Upper lobe of right lung (tissue), 1 donor: ENCODE results near the gene SLC1A2. TPM values are rescaled to one million over a fixed set of nuclear protein-coding genes. Genes with fewer than 3 reads are reported as not detected.

Experiments used
- ATAC-seq: fragments of 200-7000 bp; cut with Tn5 transposase; one replicate; pipeline ENCODE4 v1.9.1; 2020; ENCODE audit warnings: mild to moderate bottlenecking, moderate library complexity
- DNase-seq: peaks from one replicate; pipeline ENCODE4 v3.0.0-alpha.2; 2020
- H3K27ac ChIP-seq: fragments of 200-600 bp; one replicate; pipeline ENCODE4 v1.8.0; 2022
- H3K27me3 ChIP-seq: fragments of 200-600 bp; one replicate; pipeline ENCODE4 v1.8.0; 2022; ENCODE audit warnings: mild to moderate bottlenecking
- H3K36me3 ChIP-seq: fragments of 200-600 bp; one replicate; pipeline ENCODE4 v1.8.0; 2022
- H3K4me1 ChIP-seq: fragments of 200-600 bp; one replicate; pipeline ENCODE4 v1.8.0; 2022
- H3K4me3 ChIP-seq: fragments of 200-600 bp; one replicate; pipeline ENCODE4 v1.8.0; 2022; ENCODE audit warnings: mild to moderate bottlenecking
- H3K9me3 ChIP-seq: fragments of 200-600 bp; one replicate; pipeline ENCODE4 v1.8.0; 2022
- intact Hi-C: fragments of 100-400 bp; cut with DNase I; formaldehyde crosslinking; loops from one replicate; pipeline ENCODE4 v1.11.0; 2022
- total RNA-seq: library from RNA; stranded (reverse); fragmentation: NEBNext Ultra II Directional; extraction: Animal tissue kit (Norgen Biotek cat#: 25700); gene quantifications from one replicate; pipeline ENCODE4 v1.2.1, GENCODE V29; 2021
- TF ChIP-seq, protein P1 (sequence below): fragments of 200-600 bp; IDR thresholded peaks from one replicate; pipeline ENCODE4 v1.8.0; 2022; ENCODE audit warnings: antibody characterized with exemption
- donor health status: DM: no; HTN: yes; CAD: no; lungs with severe emphysema.

The SLC1A2 gene
- total RNA-seq, 1 donor from 2014 or later: 2.5 TPM

DNA sequence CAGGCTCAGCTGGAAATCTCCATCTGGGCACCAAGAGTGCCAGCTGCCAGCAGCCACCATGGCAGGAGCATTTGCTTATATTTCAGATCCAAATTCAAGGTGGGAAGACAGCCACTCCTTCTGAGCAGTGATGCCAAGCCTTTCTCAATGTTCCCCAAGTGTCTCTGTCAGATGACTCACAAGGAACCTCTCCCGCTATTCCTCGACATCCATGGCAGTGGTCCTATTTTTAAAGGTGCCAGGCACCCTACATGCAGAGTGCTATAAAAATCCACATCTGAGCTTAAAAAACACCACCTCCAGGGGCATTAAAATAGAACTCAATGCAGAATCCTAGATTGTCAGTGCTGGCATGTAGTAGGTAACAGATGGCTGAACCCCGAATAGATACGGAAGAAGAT, 112.1 kb downstream of the SLC1A2 start:
- no peaks in the 10 kb centered on the region for H3K36me3 ChIP-seq
- no peak for ATAC-seq
- TF ChIP-seq, protein P1, sequence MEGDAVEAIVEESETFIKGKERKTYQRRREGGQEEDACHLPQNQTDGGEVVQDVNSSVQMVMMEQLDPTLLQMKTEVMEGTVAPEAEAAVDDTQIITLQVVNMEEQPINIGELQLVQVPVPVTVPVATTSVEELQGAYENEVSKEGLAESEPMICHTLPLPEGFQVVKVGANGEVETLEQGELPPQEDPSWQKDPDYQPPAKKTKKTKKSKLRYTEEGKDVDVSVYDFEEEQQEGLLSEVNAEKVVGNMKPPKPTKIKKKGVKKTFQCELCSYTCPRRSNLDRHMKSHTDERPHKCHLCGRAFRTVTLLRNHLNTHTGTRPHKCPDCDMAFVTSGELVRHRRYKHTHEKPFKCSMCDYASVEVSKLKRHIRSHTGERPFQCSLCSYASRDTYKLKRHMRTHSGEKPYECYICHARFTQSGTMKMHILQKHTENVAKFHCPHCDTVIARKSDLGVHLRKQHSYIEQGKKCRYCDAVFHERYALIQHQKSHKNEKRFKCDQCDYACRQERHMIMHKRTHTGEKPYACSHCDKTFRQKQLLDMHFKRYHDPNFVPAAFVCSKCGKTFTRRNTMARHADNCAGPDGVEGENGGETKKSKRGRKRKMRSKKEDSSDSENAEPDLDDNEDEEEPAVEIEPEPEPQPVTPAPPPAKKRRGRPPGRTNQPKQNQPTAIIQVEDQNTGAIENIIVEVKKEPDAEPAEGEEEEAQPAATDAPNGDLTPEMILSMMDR: no peak
- H3K4me3 ChIP-seq: no peak overlapping the region
- DNase-seq: no peak
- no peaks in the 10 kb centered on the region for H3K9me3 ChIP-seq
- H3K4me1 ChIP-seq: peaks cover 31% of the 10 kb centered on the region
- H3K27me3 ChIP-seq: no peaks in the 10 kb centered on the region
- no peak overlapping the region for H3K27ac ChIP-seq
- intact Hi-C loops: no loop called here

DNA sequence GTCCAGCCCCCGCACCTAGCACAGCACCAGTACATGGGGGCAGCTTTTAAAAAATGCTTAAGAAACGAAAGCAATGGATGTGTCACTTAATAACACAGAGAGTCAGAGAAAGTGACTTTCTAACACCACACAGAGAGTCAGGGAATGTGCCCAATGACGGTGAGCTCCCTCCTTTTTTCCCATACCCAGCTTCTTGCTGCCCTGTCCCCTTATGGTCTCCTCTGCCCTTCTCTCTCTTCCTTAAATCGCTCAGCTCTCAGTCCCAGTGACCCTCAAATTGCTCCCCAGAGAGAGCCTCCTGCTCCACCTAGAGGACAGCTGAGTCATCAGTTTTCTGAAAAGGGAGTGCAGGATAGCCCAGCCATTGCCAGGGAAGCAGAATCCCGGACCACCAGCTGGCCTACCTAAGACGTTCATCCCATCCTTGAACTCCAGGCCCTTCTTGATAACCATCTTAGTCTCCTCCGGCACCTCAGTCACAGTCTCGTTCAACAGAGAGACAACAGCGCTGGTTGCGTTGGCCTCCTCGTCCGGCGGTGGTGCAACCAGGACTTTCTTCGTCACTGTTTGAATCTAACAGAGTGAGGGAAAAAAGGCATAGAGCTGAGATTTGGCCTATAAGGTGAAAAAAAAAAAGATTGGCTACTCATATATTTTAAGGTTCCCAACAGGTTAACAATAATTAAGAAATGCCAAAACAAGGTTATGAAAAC, 113.5 kb downstream of the SLC1A2 start:
- ATAC-seq (peak; percentile 36), DNase-seq (no peak)
- Histone ChIP-seq H3K27ac (peak overlapping the region; percentile 80), H3K4me1 (peaks cover 25% of the 10 kb centered on the region), H3K9me3 (no peaks in the 10 kb centered on the region), H3K36me3 (no peaks in the 10 kb centered on the region), H3K4me3 (no peak overlapping the region), H3K27me3 (no peaks in the 10 kb centered on the region)
- TF ChIP-seq, protein P1: peak; percentile 42
- intact Hi-C loops: no loop called here

GRCh38 chr11:35304900-35305460, 114.4 kb downstream of the SLC1A2 start:
- no peak overlapping the region for H3K4me3 ChIP-seq
- no peaks in the 10 kb centered on the region for H3K36me3 ChIP-seq
- intact Hi-C loops: no loop called here
- DNase-seq (no peak), ATAC-seq (peak; percentile 3)
- H3K9me3 ChIP-seq: no peaks in the 10 kb centered on the region
- TF ChIP-seq, protein P1: no peak
- H3K27ac ChIP-seq: peak overlapping the region; percentile 80
- no peaks in the 10 kb centered on the region for H3K27me3 ChIP-seq
- H3K4me1 ChIP-seq: peaks cover 25% of the 10 kb centered on the region

DNA sequence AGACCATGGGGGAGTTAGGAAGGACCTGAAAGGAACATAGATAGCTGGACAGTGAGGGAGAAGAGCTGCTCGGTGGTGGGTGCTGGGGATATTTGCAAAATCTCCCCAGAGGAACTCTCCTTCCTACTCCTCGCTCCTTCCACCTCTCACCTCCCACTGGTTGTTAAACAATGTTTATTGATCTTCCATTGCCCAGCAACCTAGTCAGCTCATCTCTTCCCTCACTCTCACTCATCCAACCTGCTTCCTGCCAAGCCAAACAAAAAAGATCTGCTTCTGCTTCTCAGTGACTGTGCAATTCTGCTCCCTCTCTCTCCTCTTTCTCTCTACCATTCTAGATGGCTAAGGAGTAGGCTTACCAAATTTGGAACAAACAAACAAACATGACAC, 115.0 kb downstream of the SLC1A2 start:
- no peaks in the 10 kb centered on the region for H3K27me3 ChIP-seq
- peak; percentile 72 for ATAC-seq
- intact Hi-C loops: no loop called here
- TF ChIP-seq, protein P1: no peak
- no peaks in the 10 kb centered on the region for H3K36me3 ChIP-seq
- peaks cover 25% of the 10 kb centered on the region for H3K4me1 ChIP-seq
- no peak overlapping the region for H3K4me3 ChIP-seq
- H3K9me3 ChIP-seq: no peaks in the 10 kb centered on the region
- DNase-seq: no peak
- peak overlapping the region; percentile 80 for H3K27ac ChIP-seq

- Histone ChIP-seq H3K9me3 (no peaks in the 10 kb centered on the region), H3K27ac (peak overlapping the region; percentile 80), H3K36me3 (no peaks in the 10 kb centered on the region), H3K27me3 (no peaks in the 10 kb centered on the region), H3K4me1 (peaks cover 25% of the 10 kb centered on the region), H3K4me3 (no peak overlapping the region)
- TF ChIP-seq, protein P1: no peak
- ATAC-seq (peak; percentile 88), DNase-seq (peak; percentile 70)
- intact Hi-C loops: no loop called here
These were observed 115.6 kb downstream of the SLC1A2 start for GRCh38 chr11:35303596-35304385.
